HL-60 (cell line): ENCODE results near the gene SIPA1L3.

Experiments
- CTCF ChIP-seq: IDR thresholded peaks from one replicate; pipeline ENCODE4 v1.5.1; 2011; ENCODE audit warnings: low read length, control low read depth, inconsistent platforms; ENCODE audit not compliant: insufficient read depth
- POLR2AphosphoS5 ChIP-seq: IDR thresholded peaks from 2 replicates; pipeline ENCODE4 v1.6.1; 2012; ENCODE audit warnings: low read depth
- SPI1 ChIP-seq: IDR thresholded peaks from 2 replicates; pipeline ENCODE4 v1.6.1; 2012; ENCODE audit warnings: low read depth, mild to moderate bottlenecking, borderline replicate concordance

- TF ChIP-seq CTCF (no peak), POLR2AphosphoS5 (no peak), SPI1 (no peak; the same call in 1 of the 2 replicates)
These were observed 339.0 kb downstream of the SIPA1L3 start for GRCh38 chr19:38245826-38246498.
